GM19240 (cell line): ENCODE results near the gene UBE2E2.
"Not testable (repeated sequence)": the region's sequence is repeated elsewhere in the genome, so short reads cannot be mapped to it uniquely, and the experiment has no call there.

ENCODE experiments used
- DNase-seq: peaks from one replicate; pipeline ENCODE4 v3.0.0; 2011; ENCODE audit warnings: low spot score; ENCODE audit not compliant: insufficient read length

Gene UBE2E2

DNA sequence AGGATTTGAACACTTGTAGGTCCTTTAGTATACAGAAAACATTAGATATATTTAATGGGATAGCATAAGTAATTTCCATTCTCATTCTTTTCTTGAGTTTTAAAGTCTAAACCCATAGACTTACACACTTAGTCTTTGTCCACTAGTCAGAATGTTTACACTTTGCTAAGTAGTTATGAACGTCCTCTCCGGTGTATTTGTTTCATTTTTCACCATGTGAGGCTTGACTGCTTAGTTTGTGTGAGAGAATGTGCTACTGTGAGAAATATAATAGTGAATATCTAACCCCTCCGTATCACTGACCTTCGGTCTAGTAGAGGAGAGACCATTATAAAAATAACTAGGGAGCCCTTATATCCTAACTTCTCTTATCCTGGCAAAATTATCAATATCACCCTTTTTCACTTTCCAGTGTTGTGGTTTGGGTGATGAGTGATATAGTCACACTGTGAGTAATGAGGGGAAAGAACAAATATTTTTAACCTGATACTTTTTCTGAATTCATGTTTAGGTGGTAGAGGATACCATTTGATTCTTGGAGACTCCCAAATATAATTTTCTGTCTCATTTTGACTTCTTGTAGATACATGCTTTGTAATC lies 122.4 kb downstream of the UBE2E2 start:
- no peak for DNase-seq

DNA sequence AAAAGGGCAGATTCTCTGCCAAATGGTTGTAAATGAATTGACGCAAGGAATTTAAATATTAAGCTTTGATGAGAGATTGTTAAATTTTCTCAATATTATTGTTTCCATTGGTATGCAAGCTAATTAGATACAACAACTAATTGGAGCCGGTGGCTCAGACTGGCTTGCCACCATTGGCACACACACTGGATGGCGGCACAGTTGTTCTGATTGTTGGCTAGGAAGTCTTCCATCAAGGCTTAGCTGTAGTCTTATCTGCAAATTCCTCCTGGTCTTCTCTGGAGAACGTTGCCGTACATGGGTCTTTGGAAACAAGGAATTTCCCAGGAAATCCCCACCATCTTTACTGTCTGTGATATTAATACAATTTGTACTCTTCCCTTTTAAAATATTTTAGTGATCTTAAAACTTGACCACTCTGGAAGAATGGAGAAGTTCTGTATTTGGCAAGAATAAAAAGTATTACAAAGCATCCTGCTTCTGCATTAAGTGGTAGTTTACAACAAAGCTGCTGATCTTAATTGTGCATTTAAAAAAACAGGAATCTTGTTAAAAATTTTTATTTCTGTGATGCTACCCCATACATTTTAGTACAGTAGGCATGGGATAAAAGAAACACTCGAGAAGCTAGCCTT lies 126.5 kb downstream of the UBE2E2 start:
- no peak for DNase-seq

- no peak for DNase-seq
These were observed 127.4 kb downstream of the UBE2E2 start for GRCh38 chr3:23330568-23330967.

- DNase-seq: no peak
These were observed 128.2 kb downstream of the UBE2E2 start for GRCh38 chr3:23331141-23331935.

DNA sequence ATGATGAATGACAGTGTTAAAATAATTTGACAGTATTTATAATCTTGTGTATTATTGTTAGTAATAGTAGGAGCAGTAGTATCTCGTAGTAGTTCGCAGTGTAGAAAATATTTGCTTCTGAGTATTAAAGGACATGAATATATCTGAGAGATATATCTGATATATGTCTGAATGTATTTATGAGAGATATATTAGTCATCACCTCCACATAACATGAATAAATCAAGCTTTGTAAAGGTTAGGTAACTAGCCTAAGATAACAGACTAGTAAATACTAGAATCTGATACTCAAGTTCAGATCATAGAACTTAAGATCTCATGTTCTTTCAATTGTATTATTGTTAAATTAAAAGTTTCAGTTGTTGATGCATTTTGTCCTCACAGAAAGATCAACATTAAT lies 130.5 kb downstream of the UBE2E2 start:
- DNase-seq: no peak

- not testable (repeated sequence) for DNase-seq
These were observed 133.7 kb downstream of the UBE2E2 start for GRCh38 chr3:23336853-23337252.

DNA sequence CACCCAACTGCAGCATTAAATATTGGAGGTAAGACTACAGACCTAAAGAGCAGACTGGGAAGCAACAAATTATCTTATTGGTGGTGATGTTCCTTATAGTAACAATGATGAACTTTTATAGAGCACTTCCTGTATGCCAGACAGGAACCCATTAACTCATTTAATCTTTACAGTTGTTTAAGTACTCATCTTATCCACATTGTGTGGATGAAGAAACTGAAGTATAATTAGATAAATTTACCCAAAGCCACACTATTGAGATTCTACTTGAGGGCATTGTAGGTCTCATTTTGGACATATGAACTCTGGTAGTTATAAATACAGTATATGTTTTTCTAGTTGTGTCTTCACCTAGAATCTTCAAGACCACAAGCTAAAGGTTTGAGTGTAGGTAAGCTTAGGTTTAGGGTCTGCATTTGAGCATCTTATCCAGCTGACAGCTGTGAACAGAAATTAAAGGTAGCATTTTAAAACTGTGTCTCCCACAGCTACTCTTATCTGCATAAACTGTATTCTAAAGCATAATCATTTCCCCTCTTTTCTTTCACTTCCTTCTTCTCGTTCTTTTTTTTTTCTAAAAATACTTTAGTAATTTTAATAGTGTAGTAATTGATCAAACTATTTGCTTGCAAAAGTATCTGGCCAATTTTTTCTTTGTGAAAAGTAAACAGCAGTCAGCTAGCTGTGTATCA lies 138.2 kb downstream of the UBE2E2 start:
- DNase-seq: no peak

DNA sequence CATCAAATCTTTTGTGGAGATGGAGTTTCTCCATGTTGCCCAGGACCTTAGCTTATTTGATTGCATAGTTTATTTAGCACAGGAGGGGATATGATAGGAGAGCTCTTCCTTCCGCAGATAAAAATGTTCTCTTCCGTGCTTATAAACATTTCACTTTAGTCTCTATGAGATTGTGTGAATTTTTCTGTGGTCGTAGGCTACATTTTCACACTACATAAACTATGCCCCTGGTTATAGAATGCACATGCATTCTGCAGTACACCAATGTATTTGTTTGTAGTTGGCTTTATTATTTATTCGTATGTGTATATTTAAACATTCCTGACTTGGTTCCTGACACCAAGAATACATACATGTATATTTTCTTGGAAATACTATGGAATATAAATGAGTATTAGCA lies 139.2 kb downstream of the UBE2E2 start:
- DNase-seq: no peak

DNA sequence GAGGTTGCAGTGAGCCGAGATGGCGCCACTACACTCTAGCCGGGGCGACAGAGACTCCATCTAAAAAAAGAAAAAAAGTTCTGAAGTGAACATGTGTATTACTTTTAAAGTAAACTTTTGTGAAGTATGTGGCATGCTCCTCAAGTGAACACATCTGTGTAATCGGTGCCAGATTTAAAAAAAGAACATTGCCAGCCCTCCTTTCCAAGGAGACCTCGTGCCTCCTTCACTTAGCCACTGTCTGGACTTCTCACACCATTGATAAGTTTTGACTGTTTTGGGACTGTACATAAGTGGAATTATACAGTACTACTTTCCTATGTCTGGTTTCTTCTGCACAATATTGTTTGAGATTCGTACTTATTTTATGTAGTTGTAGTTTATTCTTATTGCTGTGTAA lies 140.4 kb downstream of the UBE2E2 start:
- no peak for DNase-seq

DNA sequence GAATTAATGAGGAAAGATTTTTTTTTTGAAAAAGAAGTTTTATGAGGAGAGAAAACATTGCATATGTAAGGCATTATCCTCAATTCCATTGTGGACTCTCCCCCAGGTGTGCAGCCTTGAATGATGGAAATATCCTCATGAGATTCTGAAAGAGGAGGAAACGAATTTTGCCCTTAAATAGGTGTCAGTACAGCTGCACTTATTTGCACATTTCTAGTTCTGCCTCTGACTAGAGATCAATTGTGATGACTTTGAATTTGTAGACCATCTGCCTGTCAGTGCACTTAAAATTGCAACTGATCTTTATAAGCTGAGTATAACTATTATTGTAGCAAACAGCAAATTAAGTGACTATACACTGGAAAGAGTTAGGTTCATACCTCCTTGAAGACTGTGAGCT lies 141.8 kb downstream of the UBE2E2 start:
- DNase-seq: no peak

- not testable (repeated sequence) for DNase-seq
These were observed 146.3 kb downstream of the UBE2E2 start for GRCh38 chr3:23349444-23349843.

DNA sequence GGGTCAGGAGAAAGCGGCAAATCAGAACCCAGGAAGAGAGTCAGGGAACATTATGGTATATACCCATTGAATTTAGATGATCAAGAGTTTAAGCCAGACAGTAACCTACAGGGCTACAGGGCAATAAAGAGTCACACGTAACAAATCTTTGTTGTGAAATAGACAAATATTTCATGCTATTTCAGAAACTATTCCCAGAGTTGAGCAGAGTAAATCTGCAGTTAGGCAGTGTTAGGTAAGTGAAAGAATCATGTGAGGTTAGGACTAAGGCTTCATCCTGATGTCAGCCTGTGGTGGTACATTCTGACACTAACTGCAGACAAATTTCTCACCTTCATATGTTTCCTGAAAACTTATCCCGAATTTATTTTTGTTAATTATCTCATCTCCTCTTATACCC lies 153.0 kb downstream of the UBE2E2 start:
- DNase-seq: no peak

DNA sequence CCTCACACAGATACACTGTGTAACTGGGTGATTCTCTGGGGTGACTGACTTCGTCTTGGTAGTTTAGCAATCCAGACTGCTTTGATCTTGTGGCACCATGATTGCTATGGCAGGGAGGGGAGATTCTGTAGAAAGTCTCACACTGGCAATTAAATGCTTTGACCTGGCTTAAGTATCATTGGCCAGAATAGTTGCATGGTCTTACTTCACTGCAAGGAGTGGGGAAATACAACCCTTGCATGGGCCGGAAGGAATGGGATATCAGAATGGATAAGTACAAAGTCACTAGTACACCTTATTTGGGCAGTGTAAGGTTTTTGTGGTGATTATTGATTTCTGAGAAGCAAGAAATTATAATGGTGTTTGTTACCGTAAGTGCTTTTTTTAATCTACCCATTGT lies 153.8 kb downstream of the UBE2E2 start:
- no peak for DNase-seq

- no peak for DNase-seq
These were observed 156.0 kb downstream of the UBE2E2 start for GRCh38 chr3:23359116-23359515.

GRCh38 chr3:23365066-23365465 lies 161.9 kb downstream of the UBE2E2 start:
- no peak for DNase-seq

DNA sequence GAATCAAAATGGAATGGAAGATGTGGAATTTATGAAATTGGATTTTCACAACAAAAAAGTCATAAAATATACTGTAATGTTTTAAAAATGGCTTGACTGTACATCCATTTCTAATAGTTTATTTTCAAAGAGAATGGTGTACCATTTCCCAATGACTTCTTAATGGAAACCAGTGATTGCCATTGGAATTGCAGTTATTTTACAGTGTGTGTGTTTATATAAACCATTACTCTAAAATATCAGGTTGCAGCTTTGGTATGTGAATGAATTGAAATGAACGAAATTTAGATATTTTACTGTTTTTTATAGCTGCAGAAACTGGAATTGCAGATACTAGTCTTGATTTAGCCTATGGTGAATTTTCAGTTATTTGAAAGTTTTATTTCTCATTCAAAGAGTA lies 165.6 kb downstream of the UBE2E2 start:
- DNase-seq: no peak

- no peak for DNase-seq
These were observed 169.2 kb downstream of the UBE2E2 start for GRCh38 chr3:23372285-23372684.

GRCh38 chr3:23376516-23377248 lies 173.6 kb downstream of the UBE2E2 start:
- DNase-seq: no peak

DNA sequence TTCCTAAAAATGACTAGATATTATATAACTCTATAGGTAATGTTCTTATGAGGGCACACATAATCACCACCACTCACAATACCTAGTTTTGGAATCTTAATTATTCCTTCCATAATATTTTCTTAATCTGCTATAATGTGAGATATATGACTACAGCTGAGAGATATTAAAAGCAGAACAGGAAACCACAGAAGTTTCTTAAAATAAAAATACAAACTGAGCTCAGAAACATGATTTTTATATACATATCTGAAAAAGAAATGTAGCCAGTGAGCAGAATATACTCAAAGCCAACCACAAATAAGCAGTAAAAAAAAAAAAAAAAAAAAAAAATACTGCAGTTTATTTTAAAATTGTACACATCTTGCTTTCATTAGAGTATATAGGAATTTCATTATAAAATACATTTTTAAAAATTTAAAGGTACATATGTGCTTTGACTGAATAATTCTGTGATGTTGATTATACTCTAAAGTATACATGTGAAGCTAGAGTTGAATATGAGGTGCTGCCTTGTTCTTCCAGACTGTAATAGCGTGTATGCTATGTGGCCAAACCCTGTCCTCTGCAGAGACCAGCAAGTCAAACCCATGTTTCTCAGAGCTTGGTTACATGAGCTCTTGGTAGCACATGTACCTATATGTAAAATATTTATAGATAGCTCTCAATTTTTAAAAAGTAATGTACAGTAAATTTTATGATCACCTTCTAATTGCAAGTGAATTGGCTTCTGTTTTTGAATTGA lies 175.0 kb downstream of the UBE2E2 start:
- no peak for DNase-seq

DNA sequence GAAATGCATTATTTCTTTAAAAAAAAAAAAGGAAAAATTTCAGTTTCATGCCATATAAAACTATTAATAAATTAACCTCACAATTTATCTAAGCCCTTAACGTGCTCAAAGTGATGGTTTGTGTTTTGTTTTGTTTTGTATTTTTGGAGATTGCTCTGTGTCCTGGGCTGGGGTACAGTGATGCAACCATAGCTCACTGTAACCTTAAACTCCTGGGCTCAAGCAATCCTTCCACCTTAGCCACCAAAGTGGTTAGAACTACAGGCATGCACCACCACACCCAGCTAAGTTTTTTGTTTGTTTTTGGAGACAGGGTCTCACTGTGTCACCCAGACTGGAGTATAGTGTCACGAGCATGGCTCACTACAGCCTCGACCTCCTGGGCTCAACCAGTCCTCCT lies 180.7 kb downstream of the UBE2E2 start:
- DNase-seq: no peak

DNA sequence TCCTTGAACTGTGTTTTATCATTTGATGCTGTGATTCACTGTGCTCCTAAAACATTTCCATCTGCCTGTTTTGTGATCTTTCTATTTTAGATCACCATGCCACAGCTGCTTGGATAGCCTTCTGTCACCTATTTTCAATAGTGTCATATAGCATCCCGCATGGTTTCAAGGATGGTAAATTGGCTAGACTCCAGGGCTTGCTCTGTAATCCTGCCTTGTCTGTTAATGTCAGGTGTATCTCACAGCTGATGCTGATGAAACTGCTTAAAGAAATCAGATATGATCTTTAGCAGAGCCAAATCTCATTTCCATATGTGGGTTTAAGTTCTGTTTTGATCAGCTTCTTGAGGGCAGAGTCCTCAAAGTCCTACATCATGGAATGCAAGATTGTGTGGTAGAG lies 182.2 kb downstream of the UBE2E2 start:
- no peak for DNase-seq
